GM23338 (cell line): ENCODE measurements around the gene DPF3. TPM values are rescaled to one million over a fixed set of nuclear protein-coding genes. Genes with fewer than 3 reads are reported as not detected.

Experiments
- ATAC-seq: fragments of 200-7000 bp; cut with Tn5 transposase; 3 replicates; pipeline ENCODE4 v1.9.1; 2020
- DNase-seq: peaks from one replicate; pipeline ENCODE4 v3.0.0-alpha.2; 2015; ENCODE audit warnings: low spot score
- H2AFZ ChIP-seq: fragments of 200-600 bp; sonication (generic); 2 replicates; pipeline ENCODE4 v1.8.0; 2016; ENCODE audit warnings: antibody characterized with exemption, mild to moderate bottlenecking, moderate library complexity
- H3F3A ChIP-seq: fragments of 200-600 bp; sonication (generic); replicated peaks from 2 replicates; pipeline ENCODE4 v1.8.0; 2017; ENCODE audit warnings: antibody characterized with exemption, mixed run types, low read depth
- H3K27ac ChIP-seq: fragments of 200-600 bp; sonication (generic); 2 replicates; pipeline ENCODE4 v1.6.1; 2016; ENCODE audit warnings: low read depth
- H3K27me3 ChIP-seq: fragments of 200-600 bp; sonication (generic); 2 replicates; pipeline ENCODE4 v1.8.0; 2016; ENCODE audit warnings: mild to moderate bottlenecking, mixed run types, moderate library complexity; ENCODE audit not compliant: insufficient read depth
- H3K36me3 ChIP-seq: fragments of 200-600 bp; sonication (generic); 2 replicates; pipeline ENCODE4 v1.8.0; 2016; ENCODE audit warnings: mild to moderate bottlenecking; ENCODE audit not compliant: insufficient read depth
- H3K4me1 ChIP-seq: fragments of 200-600 bp; sonication (generic); 2 replicates; pipeline ENCODE4 v1.8.0; 2016; ENCODE audit warnings: mild to moderate bottlenecking, moderate library complexity; ENCODE audit not compliant: insufficient read depth
- H3K4me2 ChIP-seq: fragments of 200-600 bp; sonication (generic); 2 replicates; pipeline ENCODE4 v1.7.1; 2017; ENCODE audit warnings: mixed run types
- H3K4me3 ChIP-seq: fragments of 200-600 bp; sonication (generic); 2 replicates; pipeline ENCODE4 v1.6.1; 2016; ENCODE audit warnings: mixed run types
- H3K79me2 ChIP-seq: fragments of 200-600 bp; sonication (generic); replicated peaks from 2 replicates; pipeline ENCODE4 v1.8.0; 2017; ENCODE audit warnings: mild to moderate bottlenecking; ENCODE audit not compliant: insufficient read depth
- H3K9me2 ChIP-seq: fragments of 200-600 bp; sonication (generic); 2 replicates; pipeline ENCODE4 v1.8.0; 2017; ENCODE audit not compliant: insufficient read depth
- H4K20me1 ChIP-seq: fragments of 200-600 bp; sonication (generic); replicated peaks from 2 replicates; pipeline ENCODE4 v1.8.0; 2017; ENCODE audit warnings: mild to moderate bottlenecking; ENCODE audit not compliant: insufficient read depth
- H3K27ac Mint-ChIP-seq: 2 replicates; pipeline ENCODE4 v1.8.0; 2020; ENCODE audit warnings: inconsistent platforms, mild to moderate bottlenecking, moderate library complexity, mixed read lengths
- H3K27me3 Mint-ChIP-seq: 3 replicates; pipeline ENCODE4 v1.8.0; 2022; ENCODE audit warnings: low read depth, mild to moderate bottlenecking, moderate library complexity, mixed read lengths, inconsistent platforms; ENCODE audit not compliant: insufficient read depth, poor library complexity
- H3K36me3 Mint-ChIP-seq: 3 replicates; pipeline ENCODE4 v1.8.0; 2021; ENCODE audit warnings: low read depth, mild to moderate bottlenecking, inconsistent platforms, moderate library complexity, mixed read lengths
- H3K4me1 Mint-ChIP-seq: 3 replicates; pipeline ENCODE4 v1.8.0; 2020; ENCODE audit warnings: mild to moderate bottlenecking, inconsistent platforms, mixed read lengths
- H3K4me3 Mint-ChIP-seq: 3 replicates; pipeline ENCODE4 v1.8.0; 2021; ENCODE audit warnings: moderate library complexity, mild to moderate bottlenecking, inconsistent platforms, mixed read lengths
- H3K9me3 Mint-ChIP-seq: 3 replicates; pipeline ENCODE4 v1.8.0; 2020; ENCODE audit warnings: moderate library complexity, mild to moderate bottlenecking, inconsistent platforms, mixed read lengths
- CREB1 ChIP-seq: fragments of 250-450 bp; sonication (Bioruptor Pico); IDR thresholded peaks from 2 replicates; pipeline ENCODE4 v1.5.0; 2020; ENCODE audit warnings: low read depth, mild to moderate bottlenecking, moderate library complexity
- CTCF ChIP-seq, 2 experiments: fragments of 200-600 bp in 1 of 2; sonication (generic) in 1 of 2; conservative IDR thresholded peaks; 2 replicates each; pipeline versions ENCODE4 v1.5.1 to v1.6.1; 2016 to 2017; ENCODE audit warnings: antibody characterized with exemption in 2 of 2, low read depth in 2 of 2, mild to moderate bottlenecking in 2 of 2, moderate library complexity in 1 of 2
- ETS1 ChIP-seq: IDR thresholded peaks from 2 replicates; pipeline ENCODE4 v1.6.1; 2016; ENCODE audit warnings: antibody characterized with exemption
- EZH2 ChIP-seq: fragments of 200-600 bp; sonication (generic); IDR thresholded peaks from one replicate; pipeline ENCODE4 v1.8.0; 2017; ENCODE audit warnings: antibody characterized with exemption, mild to moderate bottlenecking, low read depth; ENCODE audit not compliant: unreplicated experiment
- EZH2phosphoT487 ChIP-seq: fragments of 200-600 bp; sonication (generic); IDR thresholded peaks from one replicate; pipeline ENCODE4 v1.8.1; 2018; ENCODE audit warnings: antibody characterized with exemption; ENCODE audit not compliant: unreplicated experiment
- POLR2AphosphoS5 ChIP-seq: IDR thresholded peaks from 2 replicates; pipeline ENCODE4 v1.6.1; 2016; ENCODE audit warnings: antibody characterized with exemption, low read depth
- REST ChIP-seq: IDR thresholded peaks from one replicate; pipeline ENCODE4 v1.6.1; 2018; ENCODE audit warnings: antibody characterized with exemption; ENCODE audit not compliant: unreplicated experiment
- STAT1 ChIP-seq: IDR thresholded peaks from one replicate; pipeline ENCODE4 v1.6.1; 2016; ENCODE audit warnings: antibody characterized with exemption; ENCODE audit not compliant: unreplicated experiment
- polyA plus RNA-seq: library from polyadenylated mRNA; unstranded; fragments of >200 nt; fragmentation: Nextera tagmentation; extraction: Ambion mirVana; gene quantifications from 2 replicates; pipeline ENCODE4 v1.2.1, GENCODE V29; 2016
- total RNA-seq: library from RNA; depleted of rRNA; stranded (reverse); fragments of >200 nt; shearing (Covaris generic); gene quantifications from 2 replicates; pipeline ENCODE4 v1.2.3, GENCODE V29; 2014

Gene DPF3
- total and polyA plus RNA-seq, 2 experiments from 2014 or later, result 0.18 to 1.0 TPM

GRCh38 chr14:72852194-72852593, 41.7 kb downstream of the DPF3 start:
- peaks cover 28% of the 10 kb centered on the region for H3K4me1 Mint-ChIP-seq

GRCh38 chr14:72851635-72852034, 42.3 kb downstream of the DPF3 start:
- Histone ChIP-seq H3K9me2 (peaks cover 7% of the 10 kb centered on the region; the same call in 1 of the 2 replicates), H3K79me2 (no peaks in the 10 kb centered on the region), H3K27ac (no peak overlapping the region), H3K27me3 (no peaks in the 10 kb centered on the region), H2AFZ (peak overlapping the region; percentile 47), H3K4me1 (peaks cover 10% of the 10 kb centered on the region), H3K4me3 (no peak overlapping the region), H3F3A (no peaks in the 10 kb centered on the region), H3K4me2 (peak overlapping the region; percentile 64), H3K36me3 (no peaks in the 10 kb centered on the region), H4K20me1 (no peaks in the 10 kb centered on the region)
- DNase-seq (no peak), ATAC-seq (no peak)
- Mint-ChIP-seq H3K27me3 (peaks cover 3% of the 10 kb centered on the region), H3K4me1 (peaks cover 26% of the 10 kb centered on the region), H3K36me3 (no peaks in the 10 kb centered on the region; the same call in 2 of the 3 replicates), H3K27ac (no peak overlapping the region), H3K4me3 (no peak overlapping the region; the same call in 2 of the 3 replicates), H3K9me3 (peaks cover 2% of the 10 kb centered on the region; the same call in 2 of the 3 replicates)
- TF ChIP-seq ETS1 (no peak), CREB1 (CRISPR knock-in tag) (no peak), EZH2phosphoT487 (no peak), REST (no peak), CTCF (conservative IDR thresholded peaks at IDR 0.05; ENCODE audit: low read depth in 2 of 2) (no peak), POLR2AphosphoS5 (no peak)

More at GRCh38 chr14:72852194-72852593, 41.7 kb downstream of the DPF3 start:
- Mint-ChIP-seq H3K36me3 (no peaks in the 10 kb centered on the region; the same call in 2 of the 3 replicates), H3K27ac (no peak overlapping the region), H3K4me3 (no peak overlapping the region), H3K27me3 (peaks cover 3% of the 10 kb centered on the region), H3K9me3 (no peaks in the 10 kb centered on the region)
- Histone ChIP-seq H3K4me2 (no peak overlapping the region; the same call in 1 of the 2 replicates), H3K4me3 (no peak overlapping the region), H3F3A (no peaks in the 10 kb centered on the region), H2AFZ (peak overlapping the region; percentile 47), H3K36me3 (no peaks in the 10 kb centered on the region), H3K27ac (no peak overlapping the region), H3K79me2 (no peaks in the 10 kb centered on the region), H3K9me2 (peaks cover 7% of the 10 kb centered on the region; the same call in 1 of the 2 replicates), H3K27me3 (no peaks in the 10 kb centered on the region), H4K20me1 (no peaks in the 10 kb centered on the region), H3K4me1 (peaks cover 10% of the 10 kb centered on the region)
- DNase-seq, result no peak
- TF ChIP-seq EZH2 (no peak), POLR2AphosphoS5 (no peak), CTCF (conservative IDR thresholded peaks at IDR 0.05; ENCODE audit: low read depth in 2 of 2) (no peak), STAT1 (no peak)
- no peak for ATAC-seq
